SU-DHL-6 (cell line): ENCODE measurements around the gene CHRNE.

Experiments used
- H2AFZ ChIP-seq: fragments of 200-600 bp; sonication (generic); 2 replicates; pipeline ENCODE4 v1.6.1; 2014; ENCODE audit warnings: low read depth, mild to moderate bottlenecking, moderate library complexity, mixed read lengths, antibody characterized with exemption, low read length; ENCODE audit not compliant: severe bottlenecking
- H3F3A ChIP-seq: fragments of 200-600 bp; shearing (Covaris generic); 2 replicates; pipeline ENCODE4 v1.6.0; 2016; ENCODE audit warnings: antibody characterized with exemption, mild to moderate bottlenecking; ENCODE audit not compliant: insufficient read depth
- H3K27ac ChIP-seq: fragments of 200-600 bp; sonication (generic); 2 replicates; pipeline ENCODE4 v1.5.1; 2016; ENCODE audit warnings: low read depth, mild to moderate bottlenecking, low read length, moderate library complexity, mixed read lengths
- H3K27me3 ChIP-seq: fragments of 200-600 bp; sonication (generic), shearing (Covaris generic); 2 replicates; pipeline ENCODE4 v1.6.0; 2014; ENCODE audit warnings: mild to moderate bottlenecking, low read length
- H3K36me3 ChIP-seq: fragments of 200-600 bp; sonication (generic); 2 replicates; pipeline ENCODE4 v1.6.1; 2014; ENCODE audit warnings: mild to moderate bottlenecking, low read length, mixed read lengths
- H3K4me2 ChIP-seq: fragments of 300-600, 200-600 bp; shearing (Covaris generic), sonication (generic); 2 replicates; pipeline ENCODE4 v1.6.0; 2014; ENCODE audit warnings: low read length, low read depth, mild to moderate bottlenecking; ENCODE audit not compliant: poor library complexity, severe bottlenecking
- H3K4me3 ChIP-seq: fragments of 200-600 bp; sonication (generic); 2 replicates; pipeline ENCODE4 v1.5.1; 2014; ENCODE audit warnings: antibody characterized with exemption, low read length, mild to moderate bottlenecking, mixed read lengths; ENCODE audit not compliant: insufficient read depth, poor library complexity, severe bottlenecking
- H3K79me2 ChIP-seq: fragments of 200-600 bp; sonication (generic); 2 replicates; pipeline ENCODE4 v1.6.1; 2014; ENCODE audit warnings: mild to moderate bottlenecking, low read length, moderate library complexity; ENCODE audit not compliant: insufficient read depth
- H3K9ac ChIP-seq: fragments of 200-600 bp; sonication (generic); 2 replicates; pipeline ENCODE4 v1.7.0; 2014; ENCODE audit warnings: mild to moderate bottlenecking, low read length
- H3K9me2 ChIP-seq: fragments of 200-600 bp; sonication (generic); replicated peaks from 2 replicates; pipeline ENCODE4 v1.6.1; 2014; ENCODE audit warnings: low read length; ENCODE audit not compliant: insufficient read depth
- H3K9me3 ChIP-seq: fragments of 200-600 bp; sonication (generic); 2 replicates; pipeline ENCODE4 v1.6.1; 2014; ENCODE audit warnings: low read length, mixed read lengths; ENCODE audit not compliant: insufficient read depth
- H4K20me1 ChIP-seq: fragments of 200-600 bp; sonication (generic); 2 replicates; pipeline ENCODE4 v1.6.1; 2014; ENCODE audit warnings: low read depth, mild to moderate bottlenecking, antibody characterized with exemption, low read length, moderate library complexity, mixed read lengths
- CTCF ChIP-seq: fragments of 200-600 bp; sonication (generic); IDR thresholded peaks from one replicate; pipeline ENCODE4 v1.5.1; 2017; ENCODE audit warnings: antibody characterized with exemption, mild to moderate bottlenecking, low read length, moderate library complexity; ENCODE audit not compliant: insufficient read depth, poor library complexity, severe bottlenecking
- EZH2phosphoT487 ChIP-seq: fragments of 200-600 bp; sonication (generic), shearing (Covaris generic); conservative IDR thresholded peaks from 2 replicates; pipeline ENCODE4 v1.6.1; 2018; ENCODE audit warnings: mild to moderate bottlenecking, antibody characterized with exemption, low read length, moderate library complexity, mixed read lengths

CHRNE gene

GRCh38 chr17:4939546-4939795 lies 36.6 kb upstream of the CHRNE start:
- Histone ChIP-seq H2AFZ (peak overlapping the region; percentile 50), H4K20me1 (no peaks in the 10 kb centered on the region), H3K9me3 (no peaks in the 10 kb centered on the region), H3F3A (peaks cover 31% of the 10 kb centered on the region), H3K9me2 (no peaks in the 10 kb centered on the region), H3K27ac (peak overlapping the region; percentile 88), H3K79me2 (peaks cover 48% of the 10 kb centered on the region), H3K4me2 (peak overlapping the region; percentile 73), H3K4me3 (peak overlapping the region; percentile 83), H3K27me3 (no peaks in the 10 kb centered on the region), H3K36me3 (no peaks in the 10 kb centered on the region), H3K9ac (peak overlapping the region; percentile 93)
- no peak for TF ChIP-seq CTCF
- TF ChIP-seq EZH2phosphoT487: no peak

- H2AFZ ChIP-seq: peak overlapping the region; percentile 50
- no peaks in the 10 kb centered on the region for H4K20me1 ChIP-seq
- peak overlapping the region; percentile 73 for H3K4me2 ChIP-seq
- no peaks in the 10 kb centered on the region for H3K9me3 ChIP-seq
- TF ChIP-seq CTCF (no peak), EZH2phosphoT487 (no peak)
- peaks cover 48% of the 10 kb centered on the region for H3K79me2 ChIP-seq
- peaks cover 25% of the 10 kb centered on the region for H3F3A ChIP-seq
- H3K27me3 ChIP-seq: no peaks in the 10 kb centered on the region
- no peaks in the 10 kb centered on the region for H3K9me2 ChIP-seq
- peak overlapping the region; percentile 93 for H3K9ac ChIP-seq
- H3K36me3 ChIP-seq: no peaks in the 10 kb centered on the region
- H3K27ac ChIP-seq: peak overlapping the region; percentile 88
- H3K4me3 ChIP-seq: peak overlapping the region; percentile 83
These were observed 36.0 kb upstream of the CHRNE start for GRCh38 chr17:4938688-4939545.

- TF ChIP-seq EZH2phosphoT487: no peak
- no peak for TF ChIP-seq CTCF
- Histone ChIP-seq H3K79me2 (peaks cover 39% of the 10 kb centered on the region), H3K9ac (peak overlapping the region; percentile 93), H3K27ac (no peak overlapping the region), H3K27me3 (no peaks in the 10 kb centered on the region), H3K4me3 (no peak overlapping the region), H4K20me1 (no peaks in the 10 kb centered on the region), H2AFZ (no peak overlapping the region), H3F3A (peaks cover 20% of the 10 kb centered on the region), H3K9me3 (no peaks in the 10 kb centered on the region), H3K36me3 (no peaks in the 10 kb centered on the region), H3K4me2 (peak overlapping the region; percentile 73), H3K9me2 (no peaks in the 10 kb centered on the region)
These were observed 35.2 kb upstream of the CHRNE start for GRCh38 chr17:4938069-4938491.
